NT2/D1 (cell line): ENCODE results near the gene PIR.

Source experiments
- DNase-seq: peaks from one replicate; pipeline ENCODE4 v3.0.0-alpha.2; 2011; ENCODE audit warnings: low read depth, low spot score
- H3K27me3 ChIP-seq: 2 replicates; pipeline ENCODE4 v1.6.0; 2011; ENCODE audit warnings: mild to moderate bottlenecking; ENCODE audit not compliant: insufficient read length, insufficient read depth
- H3K36me3 ChIP-seq: 2 replicates; pipeline ENCODE4 v1.6.1; 2011; ENCODE audit warnings: mild to moderate bottlenecking, low read length, mixed read lengths; ENCODE audit not compliant: insufficient read depth, insufficient read length
- H3K4me1 ChIP-seq: 2 replicates; pipeline ENCODE4 v1.5.1; 2011; ENCODE audit not compliant: insufficient read depth, insufficient read length
- H3K4me3 ChIP-seq: 2 replicates; pipeline ENCODE4 v1.5.1; 2011; ENCODE audit warnings: low read depth; ENCODE audit not compliant: insufficient read length
- H3K9ac ChIP-seq: 2 replicates; pipeline ENCODE4 v1.6.0; 2011; ENCODE audit warnings: low read depth; ENCODE audit not compliant: insufficient read length
- H3K9me3 ChIP-seq: 2 replicates; pipeline ENCODE4 v1.5.1; 2011; ENCODE audit warnings: mild to moderate bottlenecking, low read length; ENCODE audit not compliant: insufficient read depth
- SUZ12 ChIP-seq: IDR thresholded peaks from 2 replicates; pipeline ENCODE4 v1.6.1; 2011; ENCODE audit not compliant: insufficient read length, insufficient read depth; ENCODE audit errors: extremely low read depth
- YY1 ChIP-seq: IDR thresholded peaks from 2 replicates; pipeline ENCODE4 v1.6.1; 2011; ENCODE audit not compliant: insufficient read length, insufficient read depth
- ZNF274 ChIP-seq: IDR thresholded peaks from 2 replicates; pipeline ENCODE4 v1.6.1; 2011; ENCODE audit warnings: mild to moderate bottlenecking, low read depth, low read length

The PIR gene

GRCh38 chrX:15493118-15493962 lies at the start of gene PIR:
Gene PIR, minus strand, starts transcription at chrX:15493333. Its CDS starts 2,076 bp downstream, at chrX:15491257.
- Histone ChIP-seq H3K9ac (peak within 1 kb of the TSS; percentile 72), H3K4me3 (peak within 1 kb of the TSS; percentile 60), H3K36me3 (peaks cover 29% of the 10 kb centered on the region), H3K4me1 (no peaks in the 10 kb centered on the region), H3K27me3 (no peaks in the 10 kb centered on the region), H3K9me3 (no peaks in the 10 kb centered on the region)
- no peak for TF ChIP-seq SUZ12
- no peak for TF ChIP-seq YY1
- no peak for TF ChIP-seq ZNF274
- DNase-seq, result peak; percentile 70

GRCh38 chrX:15530318-15530717 lies 37.2 kb upstream of the PIR start:
- H3K36me3 ChIP-seq, result no peaks in the 10 kb centered on the region
- no peak overlapping the region for H3K4me3 ChIP-seq
- H3K9me3 ChIP-seq, result no peaks in the 10 kb centered on the region
- DNase-seq, result no peak
- no peaks in the 10 kb centered on the region for H3K4me1 ChIP-seq
- TF ChIP-seq ZNF274 (no peak), YY1 (no peak), SUZ12 (no peak)
- H3K9ac ChIP-seq, result no peak overlapping the region
- H3K27me3 ChIP-seq, result no peaks in the 10 kb centered on the region

GRCh38 chrX:15529165-15529564 lies 36.0 kb upstream of the PIR start:
- Histone ChIP-seq H3K36me3 (no peaks in the 10 kb centered on the region), H3K9ac (no peak overlapping the region), H3K4me3 (no peak overlapping the region), H3K9me3 (no peaks in the 10 kb centered on the region), H3K4me1 (no peaks in the 10 kb centered on the region), H3K27me3 (no peaks in the 10 kb centered on the region)
- no peak for DNase-seq
- TF ChIP-seq SUZ12 (no peak), YY1 (no peak), ZNF274 (no peak)

DNA sequence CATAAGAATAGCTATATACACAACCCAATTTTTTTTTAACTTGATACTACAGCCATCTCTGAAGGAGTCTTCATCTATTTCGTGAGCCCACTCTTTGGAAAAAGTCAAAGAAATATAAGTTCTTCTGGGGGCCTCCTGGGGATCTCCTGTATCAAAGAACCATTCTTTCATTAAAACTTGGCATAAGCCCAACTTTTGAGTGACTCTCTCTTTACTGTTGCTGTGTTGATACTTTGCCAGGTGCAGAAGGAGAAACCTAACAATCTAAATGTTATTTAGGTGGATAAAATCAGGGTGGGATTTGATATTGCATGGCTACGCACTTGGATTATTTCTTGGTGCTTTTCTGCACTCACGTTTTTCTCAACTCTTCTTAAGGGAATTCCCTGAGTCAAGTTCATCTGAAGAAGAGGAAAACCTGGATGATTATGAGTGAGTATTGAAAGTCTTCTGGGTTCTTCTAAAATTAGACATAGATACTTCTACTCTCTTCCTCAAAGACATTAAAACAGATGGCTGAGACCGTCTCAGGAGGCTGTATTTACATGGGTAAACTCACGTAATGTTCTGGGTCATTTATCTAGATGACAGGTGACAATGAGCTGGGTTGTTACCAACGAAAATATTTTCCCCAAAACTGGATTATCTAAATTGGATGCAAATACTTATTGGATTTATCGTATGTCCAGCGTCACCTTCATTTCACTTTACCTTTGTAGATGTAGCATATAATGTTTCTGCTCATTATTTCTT lies 32.7 kb upstream of the PIR start:
- no peak overlapping the region for H3K4me3 ChIP-seq
- H3K9ac ChIP-seq, result no peak overlapping the region
- TF ChIP-seq ZNF274, result no peak
- TF ChIP-seq YY1, result no peak
- TF ChIP-seq SUZ12, result no peak
- H3K4me1 ChIP-seq, result no peaks in the 10 kb centered on the region
- no peaks in the 10 kb centered on the region for H3K9me3 ChIP-seq
- H3K27me3 ChIP-seq, result no peaks in the 10 kb centered on the region
- H3K36me3 ChIP-seq, result no peaks in the 10 kb centered on the region
- DNase-seq, result no peak

DNA sequence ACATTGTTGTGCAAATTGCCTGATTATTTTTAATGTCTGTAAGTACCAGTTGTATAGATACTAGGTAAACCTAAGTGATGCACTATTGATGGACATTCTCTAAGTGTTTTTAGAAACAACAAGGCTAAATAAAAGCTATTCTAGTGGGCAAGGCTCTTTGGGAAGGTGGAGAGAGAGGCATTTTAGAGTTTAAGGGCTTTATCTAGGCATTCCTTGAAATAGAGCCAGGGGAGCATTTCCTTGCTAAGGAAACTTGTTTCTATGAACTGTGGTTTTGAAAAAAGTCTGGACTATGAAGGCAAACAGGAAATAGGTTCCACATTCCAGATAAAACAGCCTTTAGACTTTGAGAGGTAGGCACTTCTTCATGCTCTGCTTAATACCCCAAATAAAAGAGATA lies 31.3 kb upstream of the PIR start:
- Histone ChIP-seq H3K9me3 (no peaks in the 10 kb centered on the region), H3K9ac (no peak overlapping the region), H3K4me3 (no peak overlapping the region), H3K27me3 (no peaks in the 10 kb centered on the region), H3K36me3 (no peaks in the 10 kb centered on the region), H3K4me1 (no peaks in the 10 kb centered on the region)
- no peak for DNase-seq
- TF ChIP-seq YY1 (no peak), SUZ12 (no peak), ZNF274 (no peak)

- H3K9ac ChIP-seq, result no peak overlapping the region
- no peaks in the 10 kb centered on the region for H3K36me3 ChIP-seq
- TF ChIP-seq YY1 (no peak), SUZ12 (no peak), ZNF274 (no peak)
- H3K27me3 ChIP-seq, result no peaks in the 10 kb centered on the region
- H3K9me3 ChIP-seq, result no peaks in the 10 kb centered on the region
- no peak for DNase-seq
- no peak overlapping the region for H3K4me3 ChIP-seq
- H3K4me1 ChIP-seq, result no peaks in the 10 kb centered on the region
These were observed 30.0 kb upstream of the PIR start for GRCh38 chrX:15523088-15523487.

DNA sequence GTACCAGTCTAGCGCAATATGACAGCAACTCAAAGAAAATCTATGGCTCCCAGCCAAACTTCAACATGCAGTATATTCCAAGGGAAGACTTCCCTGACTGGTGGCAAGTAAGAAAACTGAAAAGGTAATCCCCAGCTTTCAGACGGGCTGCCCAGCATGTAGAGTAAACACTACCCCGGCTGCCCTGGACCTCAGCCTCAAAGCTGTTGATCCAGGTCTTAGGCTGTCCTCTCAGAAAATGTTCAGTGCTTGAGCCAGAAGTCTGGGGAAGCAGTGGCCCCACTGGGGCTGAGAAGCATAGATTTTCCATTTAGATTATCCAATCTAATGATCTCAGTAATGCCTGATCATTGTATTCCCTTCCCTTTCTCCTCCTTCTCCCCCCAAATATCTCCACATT lies 29.3 kb upstream of the PIR start:
- H3K36me3 ChIP-seq, result no peaks in the 10 kb centered on the region
- H3K27me3 ChIP-seq, result no peaks in the 10 kb centered on the region
- no peak overlapping the region for H3K9ac ChIP-seq
- no peak for DNase-seq
- TF ChIP-seq YY1, result no peak
- no peak for TF ChIP-seq ZNF274
- TF ChIP-seq SUZ12, result no peak
- no peak overlapping the region for H3K4me3 ChIP-seq
- no peaks in the 10 kb centered on the region for H3K4me1 ChIP-seq
- H3K9me3 ChIP-seq, result no peaks in the 10 kb centered on the region
